RPMI8226 (cell line): ENCODE data around the gene HSD17B3.

Experiments
- DNase-seq: peaks from one replicate; pipeline ENCODE4 v3.0.0-alpha.2; 2015

The HSD17B3 gene

GRCh38 chr9:96232539-96233241 is 69.3 kb downstream of the HSD17B3 start:
- peak; percentile 48 for DNase-seq

- no peak for DNase-seq
Measured at GRCh38 chr9:96232164-96232538, 69.8 kb downstream of the HSD17B3 start.

- no peak for DNase-seq
Measured at GRCh38 chr9:96230002-96230401, 72.0 kb downstream of the HSD17B3 start.

- DNase-seq: no peak
Measured at GRCh38 chr9:96222132-96222531, 79.8 kb downstream of the HSD17B3 start.

GRCh38 chr9:96219900-96220257 is 82.1 kb downstream of the HSD17B3 start:
- no peak for DNase-seq

GRCh38 chr9:96219026-96219899 is 82.7 kb downstream of the HSD17B3 start:
- peak; percentile 15 for DNase-seq

GRCh38 chr9:96217754-96218693 is 84.0 kb downstream of the HSD17B3 start:
- peak; percentile 71 for DNase-seq

- DNase-seq: no peak
Measured at GRCh38 chr9:96217294-96217707, 84.7 kb downstream of the HSD17B3 start.

- DNase-seq: no peak
Measured at GRCh38 chr9:96216583-96216982, 85.4 kb downstream of the HSD17B3 start.

GRCh38 chr9:96215841-96216240 is 86.1 kb downstream of the HSD17B3 start:
- no peak for DNase-seq

- DNase-seq: no peak
Measured at GRCh38 chr9:96214635-96215034, 87.3 kb downstream of the HSD17B3 start.

GRCh38 chr9:96209407-96210271 is 92.3 kb downstream of the HSD17B3 start:
- DNase-seq: no peak

- no peak for DNase-seq
Measured at GRCh38 chr9:96206156-96206751, 95.7 kb downstream of the HSD17B3 start.

- DNase-seq: no peak
Measured at GRCh38 chr9:96204853-96205252, 97.1 kb downstream of the HSD17B3 start.

GRCh38 chr9:96203867-96204501 is 98.0 kb downstream of the HSD17B3 start:
- DNase-seq: no peak

- no peak for DNase-seq
Measured at GRCh38 chr9:96202971-96203780, 98.8 kb downstream of the HSD17B3 start.

GRCh38 chr9:96201140-96201539 is 100.8 kb downstream of the HSD17B3 start:
- no peak for DNase-seq

- DNase-seq: no peak
Measured at GRCh38 chr9:96199006-96199405, 103.0 kb downstream of the HSD17B3 start.

- DNase-seq: no peak
Measured at GRCh38 chr9:96195541-96195940, 106.4 kb downstream of the HSD17B3 start.

- no peak for DNase-seq
Measured at GRCh38 chr9:96193236-96193755, 108.7 kb downstream of the HSD17B3 start.
